Measurements from ENCODE around the gene ENTPD2.

ENTPD2 gene

DNA sequence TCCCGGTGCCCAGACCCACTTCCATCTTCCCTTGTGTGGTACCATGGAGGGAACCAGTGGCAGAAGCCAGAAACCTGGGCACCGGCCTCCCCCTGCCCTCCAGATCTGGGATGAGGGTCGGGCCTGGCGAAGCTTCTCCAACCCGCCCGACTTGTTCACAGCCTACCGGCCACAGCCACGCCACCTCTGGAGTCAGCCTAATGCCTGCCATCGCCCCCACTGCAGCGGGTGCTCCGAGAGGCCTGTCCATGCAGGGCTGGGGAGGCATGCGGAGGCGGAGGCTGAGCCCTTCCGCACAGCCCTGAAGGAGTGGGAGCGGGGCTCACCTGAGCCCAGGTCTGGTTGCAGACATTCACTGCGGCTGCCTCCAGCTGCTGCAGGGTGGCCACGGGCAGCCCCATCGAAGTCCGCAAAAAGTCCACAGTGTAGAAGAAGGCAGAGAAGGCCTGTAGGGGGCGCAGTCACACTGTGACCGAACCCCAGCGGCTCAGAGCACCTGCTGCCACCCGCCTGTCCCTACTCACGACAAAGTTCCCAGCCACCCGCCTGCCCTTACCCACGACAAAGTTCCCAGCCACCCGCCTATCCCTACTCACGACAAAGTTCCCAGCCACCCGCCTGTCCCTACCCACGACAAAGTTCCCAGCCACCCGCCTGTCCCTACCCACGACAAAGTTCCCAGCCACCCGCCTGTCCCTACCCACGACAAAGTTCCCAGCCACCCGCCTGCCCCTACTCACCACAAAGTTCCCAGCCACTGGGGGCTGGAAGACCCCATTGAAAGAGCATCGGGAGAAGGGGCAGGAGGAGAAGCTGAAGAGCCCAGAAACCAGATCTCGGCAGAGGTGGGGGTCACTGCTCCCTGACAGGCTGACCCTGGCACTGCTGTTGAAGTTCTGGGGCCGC lies 4.1 kb downstream of the ENTPD2 start:
- Histone ChIP-seq H2AFZ (no peak overlapping the region), H3K36me3 (ENCODE audit: control insufficient read depth, insufficient read depth, low read length) (no peaks in the 10 kb centered on the region), H3K9me3 (ENCODE audit: control insufficient read depth, low read length) (no peaks in the 10 kb centered on the region), H3K79me2 (no peaks in the 10 kb centered on the region), H3K27ac (no peak overlapping the region), H3K27me3 (ENCODE audit: control insufficient read depth, insufficient read depth, low read length) (no peaks in the 10 kb centered on the region), H3K4me1 (no peaks in the 10 kb centered on the region), H3K4me2 (ENCODE audit: low read length) (no peak overlapping the region), H3K4me3 (ENCODE audit: low read depth, low read length) (no peak overlapping the region), H3K9ac (no peak overlapping the region)
- no peak for TF ChIP-seq CTCF (IDR thresholded peaks at IDR 0.05)

DNA sequence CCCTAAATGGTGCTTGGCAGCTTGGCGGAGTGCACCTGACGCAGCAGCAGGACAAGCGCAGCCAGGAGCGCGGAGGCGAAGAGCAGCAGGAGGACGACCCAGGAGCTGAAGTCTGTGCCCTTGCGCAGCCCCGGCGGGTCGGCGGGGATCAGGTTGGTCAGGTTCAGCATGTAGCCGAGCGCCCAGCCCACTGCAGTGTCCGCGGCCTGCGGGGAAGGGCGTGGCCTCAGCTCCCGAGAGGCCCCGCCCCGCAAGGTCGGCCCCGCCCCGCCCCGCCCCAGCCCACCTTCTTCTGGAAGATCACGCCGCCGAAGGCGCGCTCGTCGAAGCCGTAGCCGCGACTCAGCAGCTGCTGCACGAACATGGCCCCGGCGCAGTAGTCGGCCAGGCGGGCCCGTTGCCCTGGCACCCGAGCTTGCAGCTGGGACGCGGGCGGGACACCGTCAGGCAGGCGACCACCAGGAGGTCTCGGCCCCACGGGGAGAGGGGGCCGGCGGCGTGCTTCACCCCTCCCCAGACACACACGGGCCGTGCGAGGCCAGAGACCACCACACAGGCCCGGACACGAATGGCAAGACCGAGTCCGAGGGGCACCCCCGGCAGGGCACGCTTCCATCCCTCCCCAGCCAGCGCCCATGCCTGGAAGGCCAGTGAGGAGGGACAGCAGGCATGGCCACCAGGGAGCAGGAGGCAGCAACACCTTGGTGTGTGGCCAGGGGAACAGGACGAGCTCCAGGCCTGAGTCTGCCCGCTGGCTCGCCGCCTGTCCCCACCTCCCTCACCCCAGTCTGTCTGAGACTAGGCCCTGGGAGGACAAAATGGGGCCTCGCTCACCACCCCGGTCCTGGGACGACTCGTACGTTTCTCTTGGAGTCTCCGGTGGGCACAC lies 5.0 kb downstream of the ENTPD2 start:
- H2AFZ ChIP-seq = no peak overlapping the region
- H3K27me3 ChIP-seq (ENCODE audit: control insufficient read depth, insufficient read depth, low read length) = no peaks in the 10 kb centered on the region
- H3K79me2 ChIP-seq = no peaks in the 10 kb centered on the region
- TF ChIP-seq CTCF (IDR thresholded peaks at IDR 0.05) = no peak
- H3K9ac ChIP-seq = no peak overlapping the region
- no peaks in the 10 kb centered on the region for H3K36me3 ChIP-seq (ENCODE audit: control insufficient read depth, insufficient read depth, low read length)
- H3K9me3 ChIP-seq (ENCODE audit: control insufficient read depth, low read length) = no peaks in the 10 kb centered on the region
- H3K4me1 ChIP-seq = peaks cover 2% of the 10 kb centered on the region
- H3K4me2 ChIP-seq (ENCODE audit: low read length) = no peak overlapping the region
- H3K4me3 ChIP-seq (ENCODE audit: low read depth, low read length) = no peak overlapping the region
- no peak overlapping the region for H3K27ac ChIP-seq

DNA sequence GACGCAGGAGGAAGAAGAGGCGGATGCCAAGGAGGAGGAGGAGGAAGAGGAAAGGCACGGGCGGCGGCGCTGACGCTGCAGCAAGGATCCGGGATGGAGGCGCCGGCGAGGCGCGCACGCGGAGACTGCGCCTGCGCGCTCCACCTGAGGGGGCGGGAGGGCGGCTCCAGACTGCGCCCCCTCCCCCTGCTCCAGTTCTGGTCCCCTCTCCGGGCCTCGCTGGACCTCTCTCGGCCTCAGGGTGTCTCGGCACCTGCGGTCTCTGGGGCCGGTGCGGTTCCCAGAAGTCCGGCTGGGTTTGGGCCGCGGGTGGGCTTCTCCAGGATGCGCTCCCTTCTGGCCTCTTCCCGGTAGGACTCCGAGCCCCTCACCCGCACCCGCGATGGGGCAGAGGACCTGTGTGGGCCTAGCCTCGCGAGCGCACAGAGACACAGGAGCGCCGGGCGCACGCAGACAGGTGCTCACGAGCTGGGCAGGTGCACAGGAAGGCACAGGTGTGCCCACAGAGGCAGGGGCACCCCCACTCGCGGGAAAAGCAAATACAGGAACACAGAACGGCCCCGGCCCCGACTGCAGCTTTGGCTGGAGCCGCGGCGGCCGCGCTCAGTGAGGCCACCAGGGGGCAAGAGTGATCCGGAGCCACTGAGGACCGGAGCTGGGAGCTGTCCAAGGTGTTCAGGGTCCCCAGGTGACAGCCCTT lies 7.6 kb downstream of the ENTPD2 start, which contains the start of gene NPDC1:
Gene NPDC1, minus strand, starts transcription at position 90 of the 700 bp plus-strand sequence. CDS start 188 bp downstream, outside the sequence.
- Histone ChIP-seq H3K27me3 (ENCODE audit: control insufficient read depth, insufficient read depth, low read length) (no peaks in the 10 kb centered on the region), H3K9me3 (ENCODE audit: control insufficient read depth, low read length) (no peaks in the 10 kb centered on the region), H3K79me2 (no peaks in the 10 kb centered on the region), H3K4me1 (peaks cover 2% of the 10 kb centered on the region), H3K27ac (peak within 1 kb of the TSS; percentile 64), H3K9ac (peak within 1 kb of the TSS; percentile 46), H2AFZ (peak within 1 kb of the TSS; percentile 87), H3K4me2 (ENCODE audit: low read length) (peak within 1 kb of the TSS; percentile 100), H3K4me3 (ENCODE audit: low read depth, low read length) (peak within 1 kb of the TSS; percentile 68), H3K36me3 (ENCODE audit: control insufficient read depth, insufficient read depth, low read length) (no peaks in the 10 kb centered on the region)
- peak; percentile 71 for TF ChIP-seq CTCF (IDR thresholded peaks at IDR 0.05)

- Histone ChIP-seq H3K4me2 (ENCODE audit: low read length) (peak overlapping the region; percentile 100), H3K27me3 (ENCODE audit: control insufficient read depth, insufficient read depth, low read length) (no peaks in the 10 kb centered on the region), H3K27ac (peak overlapping the region; percentile 64), H3K36me3 (ENCODE audit: control insufficient read depth, insufficient read depth, low read length) (no peaks in the 10 kb centered on the region), H3K4me1 (peaks cover 2% of the 10 kb centered on the region), H3K9me3 (ENCODE audit: control insufficient read depth, low read length) (no peaks in the 10 kb centered on the region), H3K79me2 (no peaks in the 10 kb centered on the region), H3K4me3 (ENCODE audit: low read depth, low read length) (peak overlapping the region; percentile 68), H3K9ac (peak overlapping the region; percentile 46), H2AFZ (peak overlapping the region; percentile 87)
- no peak for TF ChIP-seq CTCF (IDR thresholded peaks at IDR 0.05)
Measured at GRCh38 chr9:137045294-137046087, 8.4 kb downstream of the ENTPD2 start.

All from parathyroid adenoma (tissue), 2 donors.